HEK293 (cell line): ENCODE results near the gene NFIX.

Source experiments
- CTCF ChIA-PET: fragments of 350-600 bp; formaldehyde crosslinking; extraction: SDS; loops from one replicate; lab custom pipeline; 2021; ENCODE audit warnings: antibody characterized with exemption; lab: Yijun Ruan, JAX
- POLR2A ChIA-PET: fragments of 300-600 bp; formaldehyde crosslinking; extraction: SDS; loops from one replicate; lab custom pipeline; 2020; ENCODE audit warnings: antibody characterized with exemption, inconsistent platforms; lab: Yijun Ruan, JAX
- H3K27ac ChIP-seq: fragments of 200-500 bp; sonication (Bioruptor generic); 2 replicates; pipeline ENCODE4 v1.5.1; 2014; ENCODE audit warnings: low read depth, low read length, control low read depth, inconsistent platforms; ENCODE audit errors: extremely low read depth
- H3K36me3 ChIP-seq, 2 experiments: fragments of 200-500 bp in 1 of 2; sonication (Bioruptor generic) in 1 of 2; 1 replicate in 1 of 2; 2 replicates in 1 of 2; pipeline ENCODE4 v1.5.1; 2014 to 2017; ENCODE audit warnings: inconsistent platforms in 2 of 2, low read length in 2 of 2; ENCODE audit not compliant: control insufficient read depth in 2 of 2, insufficient read depth in 1 of 2
- H3K4me1 ChIP-seq: fragments of 200-500 bp; sonication (Bioruptor generic); 2 replicates; pipeline ENCODE4 v1.5.1; 2014; ENCODE audit warnings: mild to moderate bottlenecking, low read length, inconsistent platforms; ENCODE audit not compliant: control insufficient read depth, insufficient read depth
- H3K4me3 ChIP-seq: 2 replicates; pipeline ENCODE4 v1.5.1; 2011; ENCODE audit warnings: low read depth, mild to moderate bottlenecking, control low read depth, low read length, moderate library complexity
- H3K9me3 ChIP-seq: fragments of 200-500 bp; sonication (Bioruptor generic); 2 replicates; pipeline ENCODE4 v1.5.1; 2014; ENCODE audit warnings: low read depth, low read length, inconsistent platforms; ENCODE audit not compliant: control insufficient read depth, insufficient read depth
- GLIS1 ChIP-seq: fragments of 450-650 bp; formaldehyde crosslinking; IDR thresholded peaks from 2 replicates; pipeline ENCODE4 v1.5.1; 2016; ENCODE audit warnings: missing biosample characterization, missing genetic modification characterization
- KLF1 ChIP-seq: fragments of 450-650 bp; formaldehyde crosslinking; IDR thresholded peaks from 2 replicates; pipeline ENCODE4 v1.5.1; 2016; ENCODE audit warnings: missing biosample characterization, missing genetic modification characterization
- KLF7 ChIP-seq: fragments of 450-650 bp; formaldehyde crosslinking; IDR thresholded peaks from 2 replicates; pipeline ENCODE4 v1.5.1; 2016; ENCODE audit warnings: missing biosample characterization, missing genetic modification characterization, borderline replicate concordance
- OSR2 ChIP-seq: fragments of 450-650 bp; formaldehyde crosslinking; IDR thresholded peaks from 2 replicates; pipeline ENCODE4 v1.5.1; 2016; ENCODE audit warnings: missing biosample characterization, missing genetic modification characterization
- OVOL3 ChIP-seq: fragments of 450-650 bp; formaldehyde crosslinking; IDR thresholded peaks from 2 replicates; pipeline ENCODE4 v1.5.1; 2016; ENCODE audit warnings: missing biosample characterization, missing genetic modification characterization
- SP7 ChIP-seq: fragments of 450-650 bp; formaldehyde crosslinking; IDR thresholded peaks from 2 replicates; pipeline ENCODE4 v1.5.1; 2016; ENCODE audit warnings: missing biosample characterization, missing genetic modification characterization
- ZBTB17 ChIP-seq: fragments of 450-650 bp; formaldehyde crosslinking; IDR thresholded peaks from 2 replicates; pipeline ENCODE4 v1.5.1; 2016; ENCODE audit warnings: missing biosample characterization, missing genetic modification characterization
- ZBTB20 ChIP-seq: fragments of 450-650 bp; formaldehyde crosslinking; IDR thresholded peaks from 2 replicates; pipeline ENCODE4 v1.5.1; 2016; ENCODE audit warnings: missing biosample characterization, missing genetic modification characterization
- ZFP3 ChIP-seq: fragments of 450-650 bp; formaldehyde crosslinking; IDR thresholded peaks from 2 replicates; pipeline ENCODE4 v1.5.1; 2016; ENCODE audit warnings: low read depth, missing biosample characterization, missing genetic modification characterization
- ZFP41 ChIP-seq: fragments of 450-650 bp; formaldehyde crosslinking; IDR thresholded peaks from 2 replicates; pipeline ENCODE4 v1.5.1; 2016; ENCODE audit warnings: missing biosample characterization, missing genetic modification characterization, borderline replicate concordance
- ZNF146 ChIP-seq: fragments of 450-650 bp; formaldehyde crosslinking; IDR thresholded peaks from 2 replicates; pipeline ENCODE4 v1.5.1; 2016; ENCODE audit warnings: missing biosample characterization, missing genetic modification characterization
- ZNF175 ChIP-seq: fragments of 450-650 bp; formaldehyde crosslinking; IDR thresholded peaks from 2 replicates; pipeline ENCODE4 v1.5.1; 2016; ENCODE audit warnings: missing biosample characterization, missing genetic modification characterization
- ZNF221 ChIP-seq: fragments of 450-650 bp; formaldehyde crosslinking; IDR thresholded peaks from 2 replicates; pipeline ENCODE4 v1.5.1; 2017; ENCODE audit warnings: missing biosample characterization, missing genetic modification characterization, borderline replicate concordance
- ZNF223 ChIP-seq: fragments of 450-650 bp; formaldehyde crosslinking; IDR thresholded peaks from 2 replicates; pipeline ENCODE4 v1.5.1; 2016; ENCODE audit warnings: missing biosample characterization, missing genetic modification characterization
- ZNF239 ChIP-seq: fragments of 450-650 bp; formaldehyde crosslinking; IDR thresholded peaks from 2 replicates; pipeline ENCODE4 v1.5.1; 2016; ENCODE audit warnings: missing biosample characterization, missing genetic modification characterization
- ZNF335 ChIP-seq: fragments of 450-650 bp; formaldehyde crosslinking; conservative IDR thresholded peaks from 2 replicates; pipeline ENCODE4 v1.5.1; 2016; ENCODE audit warnings: missing biosample characterization, missing genetic modification characterization
- ZNF600 ChIP-seq: fragments of 450-650 bp; formaldehyde crosslinking; IDR thresholded peaks from 2 replicates; pipeline ENCODE4 v1.5.1; 2016; ENCODE audit warnings: missing biosample characterization, missing genetic modification characterization
- ZNF664 ChIP-seq: fragments of 450-650 bp; formaldehyde crosslinking; IDR thresholded peaks from 2 replicates; pipeline ENCODE4 v1.5.1; 2016; ENCODE audit warnings: missing biosample characterization, missing genetic modification characterization
- ZNF677 ChIP-seq: fragments of 450-650 bp; IDR thresholded peaks from 2 replicates; pipeline ENCODE4 v1.5.0; 2018; ENCODE audit warnings: missing biosample characterization, mild to moderate bottlenecking, missing genetic modification characterization, moderate library complexity
- ZNF776 ChIP-seq: fragments of 450-650 bp; formaldehyde crosslinking; IDR thresholded peaks from 2 replicates; pipeline ENCODE4 v1.5.0; 2017; ENCODE audit warnings: missing biosample characterization, missing genetic modification characterization, borderline replicate concordance
- ZNF785 ChIP-seq: fragments of 450-650 bp; formaldehyde crosslinking; IDR thresholded peaks from 2 replicates; pipeline ENCODE4 v1.5.1; 2016; ENCODE audit warnings: missing biosample characterization, missing genetic modification characterization
- TF ChIP-seq, protein P1 (sequence below): fragments of 450-650 bp; formaldehyde crosslinking; conservative IDR thresholded peaks from 2 replicates; pipeline ENCODE4 v1.5.1; 2016; ENCODE audit warnings: low read depth, missing biosample characterization, missing genetic modification characterization
- TF ChIP-seq, protein P2 (sequence below): fragments of 450-650 bp; formaldehyde crosslinking; IDR thresholded peaks from 2 replicates; pipeline ENCODE4 v1.5.1; 2016; ENCODE audit warnings: missing biosample characterization, missing genetic modification characterization

The NFIX gene

DNA sequence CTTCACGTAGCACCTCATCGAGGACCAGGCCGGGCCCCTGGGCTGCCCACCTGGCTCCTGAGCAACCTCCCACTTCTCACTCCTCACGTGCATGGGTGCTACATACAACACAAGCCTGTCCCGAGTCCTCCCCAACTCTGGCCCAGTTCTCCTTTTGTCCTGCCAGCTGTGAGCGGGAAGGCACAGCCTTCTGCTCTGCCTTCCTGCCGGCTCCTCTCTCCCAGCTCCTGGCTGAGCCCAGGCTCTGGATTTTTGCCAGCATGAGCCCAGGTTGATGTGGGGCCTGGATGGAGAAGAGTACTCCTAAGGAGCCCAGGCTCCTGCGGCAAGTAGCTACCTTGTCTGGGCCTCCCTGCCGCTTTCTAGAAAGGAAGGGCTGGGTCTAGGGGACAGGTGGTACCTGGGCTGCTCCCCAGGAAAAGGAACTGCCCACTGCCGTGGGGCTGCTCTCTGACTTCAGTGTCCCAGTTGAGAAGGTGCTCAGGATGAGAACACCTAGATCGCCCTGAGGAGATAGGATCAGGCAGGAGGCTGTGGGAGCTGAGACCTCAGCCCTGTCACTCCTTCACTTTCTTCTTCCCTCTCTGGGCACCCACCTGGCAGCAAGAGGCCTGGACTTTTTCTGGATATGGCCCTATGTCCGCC, 83.7 kb downstream of the NFIX start (continued):
- TF ChIP-seq, protein P1, sequence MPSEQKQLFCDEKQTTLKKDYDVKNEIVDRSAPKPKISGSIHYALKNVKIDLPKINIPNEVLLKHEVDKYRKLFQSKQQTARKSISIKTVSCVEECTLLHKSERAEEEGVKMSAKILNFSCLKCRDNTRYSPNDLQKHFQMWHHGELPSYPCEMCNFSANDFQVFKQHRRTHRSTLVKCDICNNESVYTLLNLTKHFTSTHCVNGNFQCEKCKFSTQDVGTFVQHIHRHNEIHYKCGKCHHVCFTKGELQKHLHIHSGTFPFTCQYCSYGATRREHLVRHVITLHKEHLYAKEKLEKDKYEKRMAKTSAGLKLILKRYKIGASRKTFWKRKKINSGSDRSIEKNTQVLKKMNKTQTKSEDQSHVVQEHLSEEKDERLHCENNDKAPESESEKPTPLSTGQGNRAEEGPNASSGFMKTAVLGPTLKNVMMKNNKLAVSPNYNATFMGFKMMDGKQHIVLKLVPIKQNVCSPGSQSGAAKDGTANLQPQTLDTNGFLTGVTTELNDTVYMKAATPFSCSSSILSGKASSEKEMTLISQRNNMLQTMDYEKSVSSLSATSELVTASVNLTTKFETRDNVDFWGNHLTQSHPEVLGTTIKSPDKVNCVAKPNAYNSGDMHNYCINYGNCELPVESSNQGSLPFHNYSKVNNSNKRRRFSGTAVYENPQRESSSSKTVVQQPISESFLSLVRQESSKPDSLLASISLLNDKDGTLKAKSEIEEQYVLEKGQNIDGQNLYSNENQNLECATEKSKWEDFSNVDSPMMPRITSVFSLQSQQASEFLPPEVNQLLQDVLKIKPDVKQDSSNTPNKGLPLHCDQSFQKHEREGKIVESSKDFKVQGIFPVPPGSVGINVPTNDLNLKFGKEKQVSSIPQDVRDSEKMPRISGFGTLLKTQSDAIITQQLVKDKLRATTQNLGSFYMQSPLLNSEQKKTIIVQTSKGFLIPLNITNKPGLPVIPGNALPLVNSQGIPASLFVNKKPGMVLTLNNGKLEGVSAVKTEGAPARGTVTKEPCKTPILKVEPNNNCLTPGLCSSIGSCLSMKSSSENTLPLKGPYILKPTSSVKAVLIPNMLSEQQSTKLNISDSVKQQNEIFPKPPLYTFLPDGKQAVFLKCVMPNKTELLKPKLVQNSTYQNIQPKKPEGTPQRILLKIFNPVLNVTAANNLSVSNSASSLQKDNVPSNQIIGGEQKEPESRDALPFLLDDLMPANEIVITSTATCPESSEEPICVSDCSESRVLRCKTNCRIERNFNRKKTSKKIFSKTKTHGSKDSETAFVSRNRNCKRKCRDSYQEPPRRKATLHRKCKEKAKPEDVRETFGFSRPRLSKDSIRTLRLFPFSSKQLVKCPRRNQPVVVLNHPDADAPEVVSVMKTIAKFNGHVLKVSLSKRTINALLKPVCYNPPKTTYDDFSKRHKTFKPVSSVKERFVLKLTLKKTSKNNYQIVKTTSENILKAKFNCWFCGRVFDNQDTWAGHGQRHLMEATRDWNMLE (tag by site-specific recombination): no peak
- peak; percentile 6; the same call in 1 of the 2 replicates for TF ChIP-seq OSR2 (tag by site-specific recombination)
- TF ChIP-seq ZNF776 (tag by site-specific recombination): no peak
- TF ChIP-seq, protein P2, sequence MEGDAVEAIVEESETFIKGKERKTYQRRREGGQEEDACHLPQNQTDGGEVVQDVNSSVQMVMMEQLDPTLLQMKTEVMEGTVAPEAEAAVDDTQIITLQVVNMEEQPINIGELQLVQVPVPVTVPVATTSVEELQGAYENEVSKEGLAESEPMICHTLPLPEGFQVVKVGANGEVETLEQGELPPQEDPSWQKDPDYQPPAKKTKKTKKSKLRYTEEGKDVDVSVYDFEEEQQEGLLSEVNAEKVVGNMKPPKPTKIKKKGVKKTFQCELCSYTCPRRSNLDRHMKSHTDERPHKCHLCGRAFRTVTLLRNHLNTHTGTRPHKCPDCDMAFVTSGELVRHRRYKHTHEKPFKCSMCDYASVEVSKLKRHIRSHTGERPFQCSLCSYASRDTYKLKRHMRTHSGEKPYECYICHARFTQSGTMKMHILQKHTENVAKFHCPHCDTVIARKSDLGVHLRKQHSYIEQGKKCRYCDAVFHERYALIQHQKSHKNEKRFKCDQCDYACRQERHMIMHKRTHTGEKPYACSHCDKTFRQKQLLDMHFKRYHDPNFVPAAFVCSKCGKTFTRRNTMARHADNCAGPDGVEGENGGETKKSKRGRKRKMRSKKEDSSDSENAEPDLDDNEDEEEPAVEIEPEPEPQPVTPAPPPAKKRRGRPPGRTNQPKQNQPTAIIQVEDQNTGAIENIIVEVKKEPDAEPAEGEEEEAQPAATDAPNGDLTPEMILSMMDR: no peak
- no peak for TF ChIP-seq OVOL3 (tag by site-specific recombination)
- TF ChIP-seq ZBTB17: peak; percentile 72

DNA sequence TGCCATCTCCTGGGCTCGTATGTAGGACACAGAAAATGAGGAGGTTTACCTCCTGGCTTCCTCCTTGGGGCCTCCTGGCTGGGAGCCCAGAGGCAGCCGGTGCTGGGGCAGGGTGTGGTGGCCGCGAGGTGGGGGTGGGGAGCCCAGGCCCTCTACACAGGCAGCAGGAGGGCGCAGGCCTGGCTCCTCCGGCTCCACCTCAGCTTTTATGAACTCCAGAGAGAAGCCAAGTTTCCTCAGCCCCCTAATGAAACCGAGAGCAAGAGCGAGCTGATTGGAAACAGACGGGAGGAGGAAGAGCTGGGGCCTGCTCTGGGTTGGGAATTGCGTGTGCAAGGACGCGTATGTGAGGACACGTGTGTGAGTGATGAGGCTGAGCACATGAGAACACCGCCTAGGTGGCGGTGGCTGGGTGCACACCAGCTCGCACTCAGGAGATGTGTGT, 84.3 kb downstream of the NFIX start:
- no peaks in the 10 kb centered on the region for H3K9me3 ChIP-seq
- no peak overlapping the region for H3K4me3 ChIP-seq
- peak overlapping the region; percentile 64 for H3K27ac ChIP-seq
- H3K36me3 ChIP-seq: no peaks in the 10 kb centered on the region; a peak in 1 of 3 replicates
- CTCF ChIA-PET: interaction anchor here (0.6 to 4.7 kb wide), 8 partner anchors 14 to 436 kb away, joined by 3 to 33 read pairs (median 9); no protein-coding TSS in a partner anchor
- H3K4me1 ChIP-seq: peaks cover 14% of the 10 kb centered on the region
- POLR2A ChIA-PET: interaction anchor here (1.1 to 2.1 kb wide), 3 partner anchors 19 to 94 kb away, joined by 3 to 6 read pairs (median 3); no protein-coding TSS in a partner anchor
- TF ChIP-seq ZNF677 (tag by site-specific recombination) (no peak), ZNF221 (tag by site-specific recombination) (no peak), ZNF175 (no peak), ZNF239 (tag by site-specific recombination) (no peak), ZNF335 (0 out of 2 replicates have a peak, but pooled peaks have one; percentile 1), ZFP3 (tag by site-specific recombination) (no peak), GLIS1 (tag by site-specific recombination) (peak; percentile 92), ZFP41 (no peak), ZNF223 (peak; percentile 99), SP7 (peak; percentile 33; the same call in 1 of the 2 replicates), KLF1 (tag by site-specific recombination) (peak; percentile 88), ZNF664 (no peak), KLF7 (0 out of 2 replicates have a peak, but pooled peaks have one; percentile 68), ZNF785 (no peak), ZNF600 (peak; percentile 48), ZNF146 (tag by site-specific recombination) (no peak), ZBTB20 (tag by site-specific recombination) (peak; percentile 14; the same call in 1 of the 2 replicates)
- TF ChIP-seq, protein P2: peak; percentile 61
